Endothelial cell of umbilical vein (primary cell): ENCODE data around the gene DCLK3. TPM values are rescaled to one million over a fixed set of nuclear protein-coding genes. Genes with fewer than 3 reads are reported as not detected.

ENCODE experiments used
- BruUV-seq: library from RNA; stranded (reverse); fragments of 400-500 nt; replicated peaks from 2 replicates; lab custom pipeline; 2021; lab: Mats Ljungman, UMichigan
- CTCF ChIA-PET: fragments of 300-600, 350-600 bp; sonication (Branson Sonifier 250); formaldehyde crosslinking; loops from one replicate; lab custom pipeline; 2021; ENCODE audit warnings: antibody characterized with exemption, inconsistent platforms; lab: Charles Lee
- POLR2A ChIA-PET: fragments of 300-600, 350-600 bp; sonication (Branson Sonifier 250); formaldehyde crosslinking; loops from one replicate; lab custom pipeline; 2021; ENCODE audit warnings: antibody characterized with exemption, inconsistent platforms; lab: Charles Lee
- DNase-seq: peaks from one replicate; pipeline ENCODE4 v3.0.0-alpha.2; 2011; ENCODE audit warnings: low read depth, low spot score
- FAIRE-seq: peaks from 2 replicates; lab custom pipeline; 2011; peaks lifted over from hg19 to GRCh38; lab: Jason Lieb, UNC
- H2AFZ ChIP-seq: 2 replicates; pipeline ENCODE4 v1.6.0; 2012; ENCODE audit warnings: low read depth, low read length, control low read depth, inconsistent platforms
- H3K27ac ChIP-seq: 2 replicates; pipeline ENCODE4 v1.5.1; 2011; ENCODE audit warnings: low read depth, mild to moderate bottlenecking, control low read depth, low read length, moderate library complexity; ENCODE audit not compliant: insufficient read depth
- H3K27me3 ChIP-seq, 2 experiments: 2 replicates each; pipeline versions ENCODE4 v1.6.0 to v1.6.1; 2011; ENCODE audit warnings: low read length in 2 of 2, mixed read lengths in 1 of 2; ENCODE audit not compliant: control insufficient read depth in 2 of 2, insufficient read depth in 2 of 2
- H3K36me3 ChIP-seq, 2 experiments: 2 replicates in 1 of 2; 3 replicates in 1 of 2; pipeline ENCODE4 v1.5.1; 2011; ENCODE audit warnings: low read length in 2 of 2, mild to moderate bottlenecking in 1 of 2, moderate library complexity in 1 of 2; ENCODE audit not compliant: control insufficient read depth in 2 of 2, insufficient read depth in 2 of 2; ENCODE audit errors: extremely low read depth in 1 of 2
- H3K4me1 ChIP-seq: 3 replicates; pipeline ENCODE4 v1.5.1; 2011; ENCODE audit warnings: mild to moderate bottlenecking, low read length; ENCODE audit not compliant: control insufficient read depth, insufficient read depth; ENCODE audit errors: extremely low read depth
- H3K4me2 ChIP-seq: 2 replicates; pipeline ENCODE4 v1.6.1; 2011; ENCODE audit warnings: low read length, control low read depth, mixed read lengths; ENCODE audit not compliant: insufficient read depth
- H3K4me3 ChIP-seq, 3 experiments: fragments of 200-600 bp in 1 of 3; sonication (generic), shearing (Covaris generic) in 1 of 3; replicated peaks in 1 of 3; 2 replicates each; pipeline ENCODE4 v1.5.1; 2011 to 2016; ENCODE audit warnings: control low read depth in 3 of 3, low read length in 3 of 3, mild to moderate bottlenecking in 2 of 3, inconsistent platforms in 1 of 3, low read depth in 1 of 3, moderate library complexity in 1 of 3; ENCODE audit not compliant: insufficient read depth in 1 of 3
- H3K79me2 ChIP-seq: 2 replicates; pipeline ENCODE4 v1.6.0; 2012; ENCODE audit warnings: low read length, inconsistent platforms; ENCODE audit not compliant: control insufficient read depth, insufficient read depth
- H3K9ac ChIP-seq: replicated peaks from 2 replicates; pipeline ENCODE3; 2011; ENCODE audit warnings: low read length, control low read depth; ENCODE audit not compliant: insufficient read depth; ENCODE audit errors: extremely low read depth
- H3K9me1 ChIP-seq: replicated peaks from 3 replicates; pipeline ENCODE4 v1.6.0; 2011; ENCODE audit warnings: mild to moderate bottlenecking, low read length; ENCODE audit not compliant: control insufficient read depth, insufficient read depth; ENCODE audit errors: extremely low read depth
- H3K9me3 ChIP-seq: replicated peaks from 2 replicates; pipeline ENCODE4 v1.5.1; 2012; ENCODE audit warnings: low read length, inconsistent platforms; ENCODE audit not compliant: control insufficient read depth, insufficient read depth
- H4K20me1 ChIP-seq: replicated peaks from 2 replicates; pipeline ENCODE3; 2011; ENCODE audit warnings: mild to moderate bottlenecking, low read length; ENCODE audit not compliant: control insufficient read depth, insufficient read depth; ENCODE audit errors: extremely low read depth
- EZH2 ChIP-seq: IDR thresholded peaks from 2 replicates; pipeline ENCODE4 v1.6.1; 2012; ENCODE audit warnings: borderline replicate concordance, low read depth, mild to moderate bottlenecking, moderate library complexity, low read length, inconsistent platforms; ENCODE audit not compliant: severe bottlenecking
- FOS ChIP-seq: IDR thresholded peaks from 2 replicates; pipeline ENCODE4 v1.6.1; 2011; ENCODE audit warnings: mild to moderate bottlenecking, low read length, moderate library complexity, borderline replicate concordance; ENCODE audit not compliant: insufficient read depth
- GATA2 ChIP-seq: IDR thresholded peaks from 2 replicates; pipeline ENCODE4 v1.7.0; 2011; ENCODE audit warnings: low read depth, mild to moderate bottlenecking, moderate library complexity, mixed read lengths, low read length; ENCODE audit not compliant: insufficient read length, insufficient read depth
- JUN ChIP-seq: IDR thresholded peaks from 2 replicates; pipeline ENCODE4 v1.6.1; 2011; ENCODE audit warnings: borderline replicate concordance, low read depth; ENCODE audit not compliant: insufficient read length, insufficient read depth
- MAX ChIP-seq: IDR thresholded peaks from 2 replicates; pipeline ENCODE4 v1.6.1; 2011; ENCODE audit not compliant: insufficient read depth, insufficient read length
- MYC ChIP-seq: IDR thresholded peaks from one replicate; pipeline ENCODE4 v1.6.1; 2011; ENCODE audit warnings: mild to moderate bottlenecking, low read depth, low read length
- POLR2A ChIP-seq: IDR thresholded peaks from 2 replicates; pipeline ENCODE4 v1.6.1; 2012; ENCODE audit warnings: low read depth, mild to moderate bottlenecking, control low read depth, low read length
- POLR2AphosphoS5 ChIP-seq: IDR thresholded peaks from 2 replicates; pipeline ENCODE4 v1.6.1; 2012; ENCODE audit warnings: low read depth, mild to moderate bottlenecking, control low read depth, low read length, moderate library complexity; ENCODE audit not compliant: insufficient read depth
- dilution Hi-C: fragments of 300-500 bp; cut with MboI; formaldehyde crosslinking; loops from one replicate; pipeline ENCODE4 v1.15.0; 2019; ENCODE audit warnings: low sequenced_read_pairs; ENCODE audit not compliant: extremely low pct_ligation_motif_present
- intact Hi-C: fragments of 100-400 bp; cut with micrococcal nuclease; formaldehyde crosslinking; loops from one replicate; pipeline ENCODE4 v1.10.0; 2022
- polyA plus RNA-seq, 4 experiments: library from polyadenylated mRNA; depleted of rRNA in 3 of 4; stranded (reverse) in 3 of 4; unstranded in 1 of 4; fragments of >200 nt; gene quantifications; 2 replicates each; pipeline versions ENCODE4 v1.2.1 to v1.2.3, GENCODE V29; 2011 to 2012; ENCODE audit warnings: missing spikeins in 1 of 4
- total RNA-seq: library from RNA; stranded (reverse); gene quantifications from 2 replicates; pipeline ENCODE4 v1.2.3, GENCODE V29; 2021
- TF ChIP-seq, protein P1 (sequence below), 2 donors: IDR thresholded peaks; 1 replicate in 1 of 2; 2 replicates in 1 of 2; pipeline ENCODE4 v1.5.1; 2011; ENCODE audit warnings: low read length in 2 of 2, mild to moderate bottlenecking in 2 of 2, moderate library complexity in 2 of 2, control low read depth in 1 of 2, inconsistent platforms in 1 of 2, low read depth in 1 of 2; ENCODE audit not compliant: insufficient read depth in 1 of 2; ENCODE audit errors: extremely low read depth in 1 of 2

The DCLK3 gene
- total and polyA plus RNA-seq, 2 donors (not counting 3 experiments of a cell fraction or from before 2014, with no cell fraction given): not detected

- no peaks in the 10 kb centered on the region for H4K20me1 ChIP-seq
- DNase-seq (no peak), FAIRE-seq (no peak)
- H3K36me3 ChIP-seq: no peaks in the 10 kb centered on the region
- intact Hi-C loops (no loop called here), dilution Hi-C loops (no loop called here)
- H3K9ac ChIP-seq: no peak overlapping the region
- H3K4me1 ChIP-seq: no peaks in the 10 kb centered on the region
- ChIA-PET CTCF (interaction anchor here (0.9 to 5.2 kb wide), 5 partner anchors 11 to 1046 kb away, joined by 3 to 30 read pairs (median 4); no protein-coding TSS in a partner anchor), POLR2A (interaction anchor here (0.6 kb wide), 1 partner anchor 1006 kb away, joined by 5 read pairs; no protein-coding TSS in a partner anchor)
- H3K4me2 ChIP-seq: no peak overlapping the region
- H3K27me3 ChIP-seq: no peaks in the 10 kb centered on the region
- H2AFZ ChIP-seq: no peak overlapping the region
- no peaks in the 10 kb centered on the region for H3K79me2 ChIP-seq
- no peak overlapping the region for H3K4me3 ChIP-seq
- no TSS peak for BruUV-seq
- TF ChIP-seq POLR2AphosphoS5 (no peak), FOS (no peak), POLR2A (no peak), GATA2 (no peak)
- H3K27ac ChIP-seq: no peak overlapping the region
- no peaks in the 10 kb centered on the region for H3K9me1 ChIP-seq
- no peaks in the 10 kb centered on the region for H3K9me3 ChIP-seq
These were observed 31.1 kb downstream of the DCLK3 start for GRCh38 chr3:36733162-36733696.

DNA sequence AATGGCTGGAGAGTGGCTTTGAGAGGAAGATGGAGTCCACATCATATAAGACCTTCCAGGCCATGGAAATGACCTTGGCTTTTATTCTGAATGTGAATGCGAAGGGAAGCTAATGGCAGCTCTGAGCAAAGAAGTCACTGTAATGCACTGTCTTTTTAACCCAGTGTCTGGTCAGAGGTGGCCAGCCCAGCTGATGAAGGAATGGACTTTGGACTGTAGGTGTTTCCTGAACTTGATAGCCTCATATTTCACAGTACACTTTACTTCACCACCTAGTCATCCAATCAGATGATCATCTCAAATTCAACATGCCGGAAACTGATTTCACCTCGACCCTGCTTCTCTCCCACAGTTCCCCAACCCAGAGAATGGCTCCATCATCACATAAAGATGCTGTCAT lies 33.4 kb downstream of the DCLK3 start:
- H3K36me3 ChIP-seq: no peaks in the 10 kb centered on the region
- intact Hi-C loops: no loop called here
- POLR2A ChIA-PET: no interaction called here
- no peaks in the 10 kb centered on the region for H3K79me2 ChIP-seq
- no peak for TF ChIP-seq POLR2AphosphoS5
- TF ChIP-seq FOS: no peak
- TF ChIP-seq JUN: no peak
- no peak for TF ChIP-seq POLR2A
- no peak for TF ChIP-seq EZH2
- no peak for TF ChIP-seq GATA2
- TF ChIP-seq, protein P1, sequence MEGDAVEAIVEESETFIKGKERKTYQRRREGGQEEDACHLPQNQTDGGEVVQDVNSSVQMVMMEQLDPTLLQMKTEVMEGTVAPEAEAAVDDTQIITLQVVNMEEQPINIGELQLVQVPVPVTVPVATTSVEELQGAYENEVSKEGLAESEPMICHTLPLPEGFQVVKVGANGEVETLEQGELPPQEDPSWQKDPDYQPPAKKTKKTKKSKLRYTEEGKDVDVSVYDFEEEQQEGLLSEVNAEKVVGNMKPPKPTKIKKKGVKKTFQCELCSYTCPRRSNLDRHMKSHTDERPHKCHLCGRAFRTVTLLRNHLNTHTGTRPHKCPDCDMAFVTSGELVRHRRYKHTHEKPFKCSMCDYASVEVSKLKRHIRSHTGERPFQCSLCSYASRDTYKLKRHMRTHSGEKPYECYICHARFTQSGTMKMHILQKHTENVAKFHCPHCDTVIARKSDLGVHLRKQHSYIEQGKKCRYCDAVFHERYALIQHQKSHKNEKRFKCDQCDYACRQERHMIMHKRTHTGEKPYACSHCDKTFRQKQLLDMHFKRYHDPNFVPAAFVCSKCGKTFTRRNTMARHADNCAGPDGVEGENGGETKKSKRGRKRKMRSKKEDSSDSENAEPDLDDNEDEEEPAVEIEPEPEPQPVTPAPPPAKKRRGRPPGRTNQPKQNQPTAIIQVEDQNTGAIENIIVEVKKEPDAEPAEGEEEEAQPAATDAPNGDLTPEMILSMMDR (IDR thresholded peaks at IDR 0.05; ENCODE audit: extremely low read depth in 1 of 2, insufficient read depth in 1 of 2, low read depth in 1 of 2, low read length in 2 of 2): no peak
- no peak for TF ChIP-seq MYC
- no peak for TF ChIP-seq MAX
- no peak overlapping the region for H3K4me3 ChIP-seq
- H3K27me3 ChIP-seq: no peaks in the 10 kb centered on the region
- dilution Hi-C loops: no loop called here
- H3K9ac ChIP-seq: no peak overlapping the region
- H3K27ac ChIP-seq: no peak overlapping the region
- no peak overlapping the region for H2AFZ ChIP-seq
- CTCF ChIA-PET: interaction anchor here (1.3 to 5.2 kb wide), 3 partner anchors 138 to 1049 kb away, joined by 5 to 30 read pairs (median 10); no protein-coding TSS in a partner anchor
- H3K9me1 ChIP-seq: no peaks in the 10 kb centered on the region
- H3K4me2 ChIP-seq: no peak overlapping the region
- no peaks in the 10 kb centered on the region for H4K20me1 ChIP-seq
- H3K9me3 ChIP-seq: no peaks in the 10 kb centered on the region
- BruUV-seq: no TSS peak
- no peak for FAIRE-seq
- H3K4me1 ChIP-seq: no peaks in the 10 kb centered on the region
- DNase-seq: no peak
